ENCODE data around the gene U2SURP. TPM values are rescaled to one million over a fixed set of nuclear protein-coding genes. Genes with fewer than 3 reads are reported as not detected.

U2SURP gene
- total RNA-seq, 1 donor from 2014 or later, result 232 TPM

GRCh38 chr3:143103652-143104051 is 102.3 kb downstream of the U2SURP start:
- H3K4me3 ChIP-seq, result no peak overlapping the region
- Mint-ChIP-seq H3K4me1 (no peaks in the 10 kb centered on the region), H3K27me3 (ENCODE audit: insufficient read depth, low read depth) (no peaks in the 10 kb centered on the region), H3K36me3 (peaks cover 2% of the 10 kb centered on the region), H3K4me3 (no peak overlapping the region), H3K9me3 (peaks cover 22% of the 10 kb centered on the region), H3K27ac (no peak overlapping the region)
- no peaks in the 10 kb centered on the region for H3K27me3 ChIP-seq
- H3K36me3 ChIP-seq, result no peaks in the 10 kb centered on the region
- H2AFZ ChIP-seq (replicated peaks), result no peak overlapping the region
- H4K20me1 ChIP-seq (ENCODE audit: low read depth), result no peaks in the 10 kb centered on the region
- TF ChIP-seq EZH2 (IDR thresholded peaks at IDR 0.05), result no peak
- no peak for TF ChIP-seq CTCF (IDR thresholded peaks at IDR 0.05)
- TF ChIP-seq EZH2phosphoT487 (IDR thresholded peaks at IDR 0.05), result no peak
- no peak for DNase-seq (ENCODE audit: low spot score)
- H3K27ac ChIP-seq, result no peak overlapping the region
- H3K4me2 ChIP-seq, result no peak overlapping the region
- H3K79me2 ChIP-seq (ENCODE audit: low read depth), result no peaks in the 10 kb centered on the region
- H3K4me1 ChIP-seq, result no peaks in the 10 kb centered on the region
- no peaks in the 10 kb centered on the region for H3F3A ChIP-seq (ENCODE audit: low read depth)
- no peaks in the 10 kb centered on the region for H3K9me3 ChIP-seq (ENCODE audit: low read depth)
- no peak overlapping the region for H3K9ac ChIP-seq

- H3K4me1 Mint-ChIP-seq, result no peaks in the 10 kb centered on the region
- Histone ChIP-seq H3K36me3 (no peaks in the 10 kb centered on the region), H3K9me3 (ENCODE audit: low read depth) (no peaks in the 10 kb centered on the region), H3K9ac (no peak overlapping the region), H3K79me2 (ENCODE audit: low read depth) (no peaks in the 10 kb centered on the region), H3K27ac (no peak overlapping the region), H3K27me3 (no peaks in the 10 kb centered on the region), H3K4me3 (no peak overlapping the region), H2AFZ (replicated peaks) (no peak overlapping the region), H3K4me1 (no peaks in the 10 kb centered on the region), H3F3A (ENCODE audit: low read depth) (no peaks in the 10 kb centered on the region), H4K20me1 (ENCODE audit: low read depth) (no peaks in the 10 kb centered on the region), H3K4me2 (no peak overlapping the region)
- peaks cover 2% of the 10 kb centered on the region for H3K27me3 Mint-ChIP-seq (ENCODE audit: insufficient read depth, low read depth)
- no peak overlapping the region for H3K4me3 Mint-ChIP-seq
- TF ChIP-seq CTCF (IDR thresholded peaks at IDR 0.05), result no peak
- no peak for TF ChIP-seq EZH2phosphoT487 (IDR thresholded peaks at IDR 0.05)
- no peak for TF ChIP-seq EZH2 (IDR thresholded peaks at IDR 0.05)
- DNase-seq (ENCODE audit: low spot score), result no peak
- H3K36me3 Mint-ChIP-seq, result peaks cover 2% of the 10 kb centered on the region
- H3K9me3 Mint-ChIP-seq, result peaks cover 22% of the 10 kb centered on the region
- no peak overlapping the region for H3K27ac Mint-ChIP-seq
Observed at GRCh38 chr3:143105170-143105569, 103.8 kb downstream of the U2SURP start.

DNA sequence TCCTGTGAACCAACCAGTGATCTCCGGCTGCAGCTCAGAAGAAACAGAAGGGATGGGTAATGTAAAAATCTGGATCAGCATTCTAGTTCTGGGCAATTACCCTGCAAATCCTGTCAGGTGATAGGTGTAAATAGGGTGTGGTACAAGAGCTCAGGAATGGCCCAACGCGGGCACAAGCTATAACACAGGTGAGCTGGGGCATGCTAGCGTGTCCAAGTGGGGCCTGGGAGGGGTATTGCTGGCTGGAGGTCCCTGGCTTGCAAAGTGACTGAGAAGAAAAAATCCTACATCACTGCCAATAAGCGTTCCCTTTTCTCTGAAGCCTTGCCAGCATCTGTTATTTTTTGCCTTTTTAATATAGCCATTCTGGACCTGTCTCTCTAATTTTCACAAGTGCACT is 108.5 kb downstream of the U2SURP start:
- no peak overlapping the region for H3K27ac Mint-ChIP-seq
- Histone ChIP-seq H3K4me1 (no peaks in the 10 kb centered on the region), H3F3A (ENCODE audit: low read depth) (no peaks in the 10 kb centered on the region), H3K79me2 (ENCODE audit: low read depth) (no peaks in the 10 kb centered on the region), H3K27ac (no peak overlapping the region), H3K4me3 (no peak overlapping the region), H4K20me1 (ENCODE audit: low read depth) (no peaks in the 10 kb centered on the region), H3K27me3 (no peaks in the 10 kb centered on the region), H3K9ac (no peak overlapping the region), H3K36me3 (no peaks in the 10 kb centered on the region), H2AFZ (replicated peaks) (no peak overlapping the region), H3K9me3 (ENCODE audit: low read depth) (no peaks in the 10 kb centered on the region), H3K4me2 (no peak overlapping the region)
- no peaks in the 10 kb centered on the region for H3K4me1 Mint-ChIP-seq
- H3K4me3 Mint-ChIP-seq, result no peak overlapping the region
- H3K9me3 Mint-ChIP-seq, result peaks cover 9% of the 10 kb centered on the region
- no peak for TF ChIP-seq CTCF (IDR thresholded peaks at IDR 0.05)
- no peak for TF ChIP-seq EZH2 (IDR thresholded peaks at IDR 0.05)
- no peak for TF ChIP-seq EZH2phosphoT487 (IDR thresholded peaks at IDR 0.05)
- peaks cover 2% of the 10 kb centered on the region for H3K27me3 Mint-ChIP-seq (ENCODE audit: insufficient read depth, low read depth)
- DNase-seq (ENCODE audit: low spot score), result no peak
- H3K36me3 Mint-ChIP-seq, result peaks cover 2% of the 10 kb centered on the region

Small RNAs within 50 kb of the gene (small RNA-seq; reads per million reads assigned to genes)
- not detected for gene AC021074.2

Other genes starting within 250 kb of the U2SURP start
- gene PCOLCE2, start 112.5 kb upstream of the U2SURP start, total RNA-seq (ENCODE audit: low replicate concordance), result 18.2 and 32.5 TPM in 2 replicates
- gene PAQR9, start 37.9 kb upstream of the U2SURP start, total RNA-seq (ENCODE audit: low replicate concordance), result 1.7 and 2.2 TPM in 2 replicates
- gene CHST2, start 118.2 kb downstream of the U2SURP start, total RNA-seq (ENCODE audit: low replicate concordance), result 5.9 and 10.3 TPM in 2 replicates